CD4-positive, alpha-beta T cell (primary cell): ENCODE results near the gene HBE1. TPM values are rescaled to one million over a fixed set of nuclear protein-coding genes. Genes with fewer than 3 reads are reported as not detected.
"Not testable (repeated sequence)": the region's sequence is repeated elsewhere in the genome, so short reads cannot be mapped to it uniquely, and the experiment has no call there.

Source experiments
- ATAC-seq: fragments of 200-7000 bp; cut with Tn5 transposase; one replicate; pipeline ENCODE4 v1.10.0; 2022; ENCODE audit warnings: mild to moderate bottlenecking; ENCODE audit not compliant: poor library complexity
- CTCF ChIA-PET: fragments of 350-600 bp; sonication (Branson Sonifier 250); formaldehyde crosslinking; loops from one replicate; lab custom pipeline; 2021; ENCODE audit warnings: antibody characterized with exemption, inconsistent platforms; lab: Charles Lee
- POLR2A ChIA-PET: fragments of 350-600 bp; sonication (Branson Sonifier 250); formaldehyde crosslinking; loops from one replicate; lab custom pipeline; 2021; ENCODE audit warnings: antibody characterized with exemption, inconsistent platforms; lab: Charles Lee
- DNase-seq, 14 experiments: peaks; one replicate each; pipeline ENCODE4 v3.0.0-alpha.2; 2013 to 2020; ENCODE audit warnings: mixed read lengths in 2 of 14
- H3K27ac ChIP-seq, 2 donors: one replicate each; pipeline versions ENCODE4 v1.5.1 to v1.7.0; 2013; ENCODE audit warnings: low read length in 2 of 2, low read depth in 1 of 2, mild to moderate bottlenecking in 1 of 2
- H3K27me3 ChIP-seq, 2 experiments: 1 replicate in 1 of 2; 2 replicates in 1 of 2; pipeline versions ENCODE4 v1.6.1 to v1.7.0; 2013; ENCODE audit warnings: low read length in 2 of 2, control low read depth in 1 of 2, mild to moderate bottlenecking in 1 of 2, moderate library complexity in 1 of 2; ENCODE audit not compliant: insufficient read depth in 2 of 2, control insufficient read depth in 1 of 2
- H3K36me3 ChIP-seq: one replicate; pipeline ENCODE4 v1.6.1; 2013; ENCODE audit warnings: low read length, control low read depth; ENCODE audit not compliant: insufficient read depth
- H3K4me1 ChIP-seq: one replicate; pipeline ENCODE4 v1.6.1; 2013; ENCODE audit warnings: low read length, control low read depth; ENCODE audit not compliant: insufficient read depth
- H3K4me3 ChIP-seq: one replicate; pipeline ENCODE4 v1.5.1; 2013; ENCODE audit warnings: mild to moderate bottlenecking, low read length, moderate library complexity
- H3K9me3 ChIP-seq, 2 experiments: 1 replicate in 1 of 2; 2 replicates in 1 of 2; pipeline versions ENCODE4 v1.6.1 to v1.7.0; 2013; ENCODE audit warnings: low read length in 2 of 2, mild to moderate bottlenecking in 2 of 2, control low read depth in 1 of 2, moderate library complexity in 1 of 2; ENCODE audit not compliant: control insufficient read depth in 1 of 2, insufficient read depth in 1 of 2
- H3K27ac Mint-ChIP-seq: one replicate; pipeline ENCODE4 v1.8.0; 2020; ENCODE audit warnings: mixed read lengths
- H3K27me3 Mint-ChIP-seq: one replicate; pipeline ENCODE4 v1.8.0; 2021; ENCODE audit warnings: mixed read lengths
- H3K36me3 Mint-ChIP-seq: one replicate; pipeline ENCODE4 v1.8.0; 2021; ENCODE audit warnings: low read depth, mixed read lengths
- H3K4me1 Mint-ChIP-seq: one replicate; pipeline ENCODE4 v1.8.0; 2021; ENCODE audit warnings: low read depth, mixed read lengths
- H3K4me3 Mint-ChIP-seq: one replicate; pipeline ENCODE4 v1.8.0; 2020; ENCODE audit warnings: mild to moderate bottlenecking, mixed read lengths
- H3K9me3 Mint-ChIP-seq: one replicate; pipeline ENCODE4 v1.8.0; 2020; ENCODE audit warnings: mixed read lengths
- intact Hi-C, 2 experiments: fragments of 100-400 bp; cut with DNase I in 1 of 2; cut with micrococcal nuclease in 1 of 2; formaldehyde crosslinking; loops; one replicate each; pipeline versions ENCODE4 v1.15.1 to v1.9.0; 2023 to 2025; cut with DNase I, micrococcal nuclease
- polyA plus RNA-seq, 2 donors: library from polyadenylated mRNA; unstranded; fragments of 120-200 nt; gene quantifications; one replicate each; pipeline ENCODE4 v1.2.1, GENCODE V29; 2013
- total RNA-seq, 174 experiments: library from RNA in 2 of 174; stranded (reverse) in 2 of 174; gene quantifications; one replicate each; pipeline ENCODE4 v1.2.3 and lab custom pipeline; 2021 to 2026
- TF ChIP-seq, protein P1 (sequence below): fragments of 200-600 bp; IDR thresholded peaks from one replicate; pipeline ENCODE4 v1.8.0; 2022; ENCODE audit warnings: antibody characterized with exemption, mild to moderate bottlenecking

HBE1 gene
- total RNA-seq (not detected), total RNA-seq (lab: John Stamatoyannopoulos, UW) (0 reads per million in 172 experiments)
- polyA plus RNA-seq (2013, experiment 1 of 2) = 0.68 TPM
- 0.52 TPM for polyA plus RNA-seq (2013, experiment 2 of 2)

DNA sequence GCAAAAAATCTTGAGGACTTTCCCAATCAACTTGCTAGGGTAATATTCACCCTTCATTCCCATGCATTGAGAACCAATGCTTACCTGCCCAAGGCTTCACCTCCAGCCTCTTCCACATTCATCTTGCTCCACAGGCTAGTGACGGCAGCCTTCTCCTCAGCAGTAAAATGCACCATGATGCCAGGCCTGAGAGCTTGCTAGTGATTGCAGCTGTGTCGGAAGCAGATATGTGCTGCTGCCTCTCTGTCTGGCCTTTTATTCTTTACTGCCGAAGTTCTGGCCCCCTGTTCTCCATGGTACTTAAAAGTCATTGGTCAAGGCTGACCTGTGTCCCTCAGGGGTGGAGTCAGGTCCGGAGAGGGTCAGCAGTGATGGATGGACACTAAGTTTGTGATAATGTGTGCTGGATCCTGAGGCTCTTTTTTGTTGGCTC, at the start of gene HBE1:
Gene HBE1, minus strand, starts transcription at position 231 of the 433 bp plus-strand sequence. Its CDS starts 55 bp downstream, at position 176.
- H3K27ac Mint-ChIP-seq = no peak within 1 kb of the TSS
- intact Hi-C loops = no loop called here
- no peaks in the 10 kb centered on the region for H3K27me3 Mint-ChIP-seq
- ChIA-PET POLR2A (no interaction called here), CTCF (no interaction called here)
- no peaks in the 10 kb centered on the region for H3K9me3 Mint-ChIP-seq
- H3K4me1 Mint-ChIP-seq = no peaks in the 10 kb centered on the region
- no peaks in the 10 kb centered on the region for H3K9me3 ChIP-seq
- no peaks in the 10 kb centered on the region for H3K27me3 ChIP-seq
- H3K36me3 Mint-ChIP-seq = no peaks in the 10 kb centered on the region
- no peak within 1 kb of the TSS for H3K4me3 Mint-ChIP-seq
- H3K4me1 ChIP-seq = no peaks in the 10 kb centered on the region
- H3K36me3 ChIP-seq = no peaks in the 10 kb centered on the region
- ATAC-seq (no peak), DNase-seq (no peak)
- TF ChIP-seq, protein P1, sequence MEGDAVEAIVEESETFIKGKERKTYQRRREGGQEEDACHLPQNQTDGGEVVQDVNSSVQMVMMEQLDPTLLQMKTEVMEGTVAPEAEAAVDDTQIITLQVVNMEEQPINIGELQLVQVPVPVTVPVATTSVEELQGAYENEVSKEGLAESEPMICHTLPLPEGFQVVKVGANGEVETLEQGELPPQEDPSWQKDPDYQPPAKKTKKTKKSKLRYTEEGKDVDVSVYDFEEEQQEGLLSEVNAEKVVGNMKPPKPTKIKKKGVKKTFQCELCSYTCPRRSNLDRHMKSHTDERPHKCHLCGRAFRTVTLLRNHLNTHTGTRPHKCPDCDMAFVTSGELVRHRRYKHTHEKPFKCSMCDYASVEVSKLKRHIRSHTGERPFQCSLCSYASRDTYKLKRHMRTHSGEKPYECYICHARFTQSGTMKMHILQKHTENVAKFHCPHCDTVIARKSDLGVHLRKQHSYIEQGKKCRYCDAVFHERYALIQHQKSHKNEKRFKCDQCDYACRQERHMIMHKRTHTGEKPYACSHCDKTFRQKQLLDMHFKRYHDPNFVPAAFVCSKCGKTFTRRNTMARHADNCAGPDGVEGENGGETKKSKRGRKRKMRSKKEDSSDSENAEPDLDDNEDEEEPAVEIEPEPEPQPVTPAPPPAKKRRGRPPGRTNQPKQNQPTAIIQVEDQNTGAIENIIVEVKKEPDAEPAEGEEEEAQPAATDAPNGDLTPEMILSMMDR = no peak
- no peak within 1 kb of the TSS for H3K27ac ChIP-seq
- no peak within 1 kb of the TSS for H3K4me3 ChIP-seq

DNA sequence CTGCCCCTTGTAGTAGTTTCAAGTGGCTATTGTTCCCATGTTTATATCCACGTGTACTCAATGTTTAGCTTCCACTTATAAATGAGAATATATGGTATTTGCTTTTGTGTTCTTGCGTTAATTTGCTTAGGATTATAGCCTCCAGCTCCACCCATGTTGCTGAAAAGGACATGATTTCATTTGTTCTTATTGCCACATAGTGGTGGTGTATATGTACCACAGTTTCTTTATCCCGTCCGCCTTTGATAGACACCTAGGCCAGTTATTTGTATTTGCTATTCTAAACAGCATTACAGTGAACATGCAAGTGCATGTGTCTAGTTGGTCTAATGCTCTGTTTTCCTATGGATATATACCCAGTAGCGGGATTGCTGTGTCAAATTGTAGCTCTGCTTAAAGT, 47.5 kb upstream of the HBE1 start:
- Mint-ChIP-seq H3K27me3 (peaks cover 3% of the 10 kb centered on the region), H3K36me3 (no peaks in the 10 kb centered on the region), H3K4me1 (no peaks in the 10 kb centered on the region), H3K27ac (no peak overlapping the region), H3K4me3 (no peak overlapping the region), H3K9me3 (no peaks in the 10 kb centered on the region)
- TF ChIP-seq, protein P1 = no peak
- ChIA-PET POLR2A (no interaction called here), CTCF (no interaction called here)
- DNase-seq (no peak), ATAC-seq (no peak)
- Histone ChIP-seq H3K36me3 (no peaks in the 10 kb centered on the region), H3K4me1 (no peaks in the 10 kb centered on the region), H3K27ac (no peak overlapping the region), H3K4me3 (no peak overlapping the region), H3K27me3 (no peaks in the 10 kb centered on the region), H3K9me3 (no peaks in the 10 kb centered on the region)
- intact Hi-C loops = no loop called here

DNA sequence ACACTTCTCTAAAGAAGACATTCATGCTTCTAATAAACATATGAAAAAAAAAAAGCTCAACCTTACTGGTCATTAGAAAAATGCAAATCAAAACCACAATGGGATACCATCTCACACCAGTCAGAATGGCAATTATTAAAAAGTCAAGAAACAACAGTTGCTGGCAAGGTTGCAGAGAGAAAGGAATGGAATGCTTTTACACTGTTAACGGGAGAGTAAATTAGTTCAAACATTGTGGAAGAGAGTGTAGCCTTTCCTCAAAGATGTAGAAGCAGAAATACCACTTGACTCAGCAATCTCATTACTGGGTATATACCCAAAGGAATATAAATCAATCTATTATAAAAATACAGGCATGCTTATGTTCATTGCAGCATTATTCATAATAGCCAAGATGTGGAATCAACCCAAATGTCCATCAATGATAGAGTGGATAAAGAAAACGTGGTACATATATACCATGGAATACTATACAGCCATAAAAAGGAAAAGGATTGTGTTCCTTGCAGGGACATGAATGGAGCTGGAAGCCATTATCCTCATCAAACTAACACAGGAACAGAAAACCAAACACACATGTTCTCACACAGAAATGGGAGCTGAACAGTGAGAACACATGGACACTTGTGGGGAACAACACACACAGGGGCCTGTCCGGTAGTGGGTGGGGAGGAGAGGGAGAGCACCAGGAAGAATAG, 43.7 kb upstream of the HBE1 start:
- H3K27me3 Mint-ChIP-seq, H3K9me3 ChIP-seq, DNase-seq, H3K4me1 Mint-ChIP-seq, CTCF ChIA-PET, ATAC-seq, H3K36me3 Mint-ChIP-seq, H3K27ac Mint-ChIP-seq, H3K4me3 Mint-ChIP-seq, H3K36me3 ChIP-seq, H3K27me3 ChIP-seq, H3K27ac ChIP-seq, H3K9me3 Mint-ChIP-seq, intact Hi-C loops, H3K4me1 ChIP-seq, POLR2A ChIA-PET, H3K4me3 ChIP-seq: not testable (repeated sequence)

DNA sequence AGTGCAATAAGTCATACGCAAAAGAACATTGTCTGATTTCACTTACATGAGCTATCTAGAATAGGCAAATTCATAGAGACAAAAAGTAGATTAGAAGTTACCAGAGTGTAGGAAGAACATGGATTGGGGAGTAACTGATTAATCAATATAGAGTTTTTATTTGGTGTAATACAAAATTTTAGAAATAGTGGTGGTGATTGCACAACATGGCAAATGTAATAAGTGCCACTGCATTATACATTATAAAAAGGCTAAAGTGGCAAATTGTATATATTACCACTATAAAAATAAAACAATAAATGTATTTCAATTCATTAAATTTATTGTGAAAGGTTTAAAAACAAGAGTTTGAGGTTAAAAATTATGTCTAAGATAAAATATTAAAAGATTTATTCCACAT, 40.7 kb upstream of the HBE1 start:
- Histone ChIP-seq H3K36me3 (no peaks in the 10 kb centered on the region), H3K4me3 (no peak overlapping the region), H3K27ac (no peak overlapping the region), H3K9me3 (no peaks in the 10 kb centered on the region), H3K4me1 (no peaks in the 10 kb centered on the region), H3K27me3 (no peaks in the 10 kb centered on the region)
- POLR2A ChIA-PET = no interaction called here
- Mint-ChIP-seq H3K36me3 (no peaks in the 10 kb centered on the region), H3K27ac (no peak overlapping the region), H3K4me1 (no peaks in the 10 kb centered on the region), H3K4me3 (no peak overlapping the region), H3K27me3 (peaks cover 4% of the 10 kb centered on the region), H3K9me3 (no peaks in the 10 kb centered on the region)
- intact Hi-C loops = no loop called here
- CTCF ChIA-PET = no interaction called here
- no peak for ATAC-seq
- TF ChIP-seq, protein P1 = no peak
- no peak for DNase-seq
